A673 (cell line): ENCODE results near the gene MYLK. TPM values are rescaled to one million over a fixed set of nuclear protein-coding genes. Genes with fewer than 3 reads are reported as not detected.

ENCODE experiments used
- BruUV-seq: library from RNA; stranded (reverse); fragments of 400-500 nt; replicated peaks from 2 replicates; lab custom pipeline; 2021; lab: Mats Ljungman, UMichigan
- CTCF ChIA-PET: fragments of 300-600 bp; sonication (Branson Sonifier 250); formaldehyde crosslinking; loops from one replicate; lab custom pipeline; 2022; ENCODE audit warnings: antibody characterized with exemption; lab: Charles Lee
- POLR2A ChIA-PET: fragments of 300-600 bp; sonication (Branson Sonifier 250); formaldehyde crosslinking; loops from one replicate; lab custom pipeline; 2022; ENCODE audit warnings: antibody characterized with exemption; ENCODE audit not compliant: low non-redundant PET; lab: Charles Lee
- DNase-seq: peaks from one replicate; pipeline ENCODE4 v3.0.0-alpha.2; 2015; ENCODE audit warnings: low spot score
- H3K27ac ChIP-seq: fragments of 200-600 bp; sonication (generic); 2 replicates; pipeline ENCODE4 v1.5.1; 2016; ENCODE audit warnings: mixed run types, low read depth, mild to moderate bottlenecking, mixed read lengths, antibody characterized with exemption, low read length; ENCODE audit not compliant: poor library complexity, severe bottlenecking
- H3K27me3 ChIP-seq: fragments of 200-600 bp; sonication (generic); replicated peaks from 2 replicates; pipeline ENCODE4 v1.6.1; 2017; ENCODE audit warnings: mixed run types, low read depth, mild to moderate bottlenecking, mixed read lengths, antibody characterized with exemption, low read length; ENCODE audit not compliant: insufficient read depth, poor library complexity
- H3K36me3 ChIP-seq: fragments of 200-600 bp; sonication (generic); 2 replicates; pipeline ENCODE4 v1.6.1; 2016; ENCODE audit warnings: mixed run types, mild to moderate bottlenecking, mixed read lengths, antibody characterized with exemption, low read length; ENCODE audit not compliant: insufficient read depth, poor library complexity, severe bottlenecking
- H3K4me1 ChIP-seq: fragments of 200-600 bp; sonication (generic); 2 replicates; pipeline ENCODE4 v1.6.1; 2017; ENCODE audit warnings: mixed run types, mild to moderate bottlenecking, mixed read lengths, antibody characterized with exemption, low read length; ENCODE audit not compliant: insufficient read depth, poor library complexity, severe bottlenecking
- H3K4me3 ChIP-seq: fragments of 200-600 bp; sonication (generic); 2 replicates; pipeline ENCODE4 v1.5.1; 2016; ENCODE audit warnings: low read depth, mixed run types, mild to moderate bottlenecking, mixed read lengths, low read length; ENCODE audit not compliant: poor library complexity, severe bottlenecking
- H3K9me3 ChIP-seq: fragments of 200-600 bp; sonication (generic); 2 replicates; pipeline ENCODE4 v1.6.1; 2016; ENCODE audit warnings: mixed run types, low read depth, mild to moderate bottlenecking, mixed read lengths, antibody characterized with exemption, low read length; ENCODE audit not compliant: poor library complexity, severe bottlenecking
- EZH2 ChIP-seq: fragments of 200-600 bp; sonication (generic); IDR thresholded peaks from 2 replicates; pipeline ENCODE4 v1.6.1; 2017; ENCODE audit warnings: borderline replicate concordance, low read depth, mild to moderate bottlenecking, mixed read lengths, antibody characterized with exemption, low read length; ENCODE audit not compliant: poor library complexity, severe bottlenecking
- intact Hi-C: fragments of 100-400 bp; cut with micrococcal nuclease; formaldehyde crosslinking; loops from one replicate; pipeline ENCODE4 v1.10.0; 2022; ENCODE audit not compliant: unreplicated experiment
- total RNA-seq: library from RNA; stranded (reverse); gene quantifications from 2 replicates; pipeline ENCODE4 v1.2.3, GENCODE V29; 2021
- TF ChIP-seq, protein P1 (sequence below): fragments of 300-800, 200-600 bp; sonication (generic); conservative IDR thresholded peaks from 2 replicates; pipeline ENCODE4 v1.5.1; 2017; ENCODE audit warnings: low read depth, mild to moderate bottlenecking, antibody characterized with exemption, low read length, moderate library complexity, mixed read lengths

Gene MYLK
- total RNA-seq, 1 experiment from 2014 or later, result 3.9 TPM

- TF ChIP-seq, protein P1, sequence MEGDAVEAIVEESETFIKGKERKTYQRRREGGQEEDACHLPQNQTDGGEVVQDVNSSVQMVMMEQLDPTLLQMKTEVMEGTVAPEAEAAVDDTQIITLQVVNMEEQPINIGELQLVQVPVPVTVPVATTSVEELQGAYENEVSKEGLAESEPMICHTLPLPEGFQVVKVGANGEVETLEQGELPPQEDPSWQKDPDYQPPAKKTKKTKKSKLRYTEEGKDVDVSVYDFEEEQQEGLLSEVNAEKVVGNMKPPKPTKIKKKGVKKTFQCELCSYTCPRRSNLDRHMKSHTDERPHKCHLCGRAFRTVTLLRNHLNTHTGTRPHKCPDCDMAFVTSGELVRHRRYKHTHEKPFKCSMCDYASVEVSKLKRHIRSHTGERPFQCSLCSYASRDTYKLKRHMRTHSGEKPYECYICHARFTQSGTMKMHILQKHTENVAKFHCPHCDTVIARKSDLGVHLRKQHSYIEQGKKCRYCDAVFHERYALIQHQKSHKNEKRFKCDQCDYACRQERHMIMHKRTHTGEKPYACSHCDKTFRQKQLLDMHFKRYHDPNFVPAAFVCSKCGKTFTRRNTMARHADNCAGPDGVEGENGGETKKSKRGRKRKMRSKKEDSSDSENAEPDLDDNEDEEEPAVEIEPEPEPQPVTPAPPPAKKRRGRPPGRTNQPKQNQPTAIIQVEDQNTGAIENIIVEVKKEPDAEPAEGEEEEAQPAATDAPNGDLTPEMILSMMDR, result no peak
- TF ChIP-seq EZH2, result no peak
- ChIA-PET CTCF (interaction anchor here (1.4 kb wide), 1 partner anchor 56 kb away, joined by 4 read pairs; no protein-coding TSS in a partner anchor), POLR2A (interaction anchor here (0.6 kb wide), 1 partner anchor 1502 kb away, joined by 5 read pairs; no protein-coding TSS in a partner anchor)
- Histone ChIP-seq H3K27me3 (no peaks in the 10 kb centered on the region), H3K36me3 (peaks cover 9% of the 10 kb centered on the region), H3K27ac (peak overlapping the region; percentile 95), H3K4me1 (peaks cover 21% of the 10 kb centered on the region), H3K4me3 (peak overlapping the region; percentile 90), H3K9me3 (peaks cover 16% of the 10 kb centered on the region)
- DNase-seq, result peak; percentile 98
- no TSS peak for BruUV-seq
- intact Hi-C loops, result no loop called here
These were observed 298.0 kb downstream of the MYLK start for GRCh38 chr3:123586131-123586530.

DNA sequence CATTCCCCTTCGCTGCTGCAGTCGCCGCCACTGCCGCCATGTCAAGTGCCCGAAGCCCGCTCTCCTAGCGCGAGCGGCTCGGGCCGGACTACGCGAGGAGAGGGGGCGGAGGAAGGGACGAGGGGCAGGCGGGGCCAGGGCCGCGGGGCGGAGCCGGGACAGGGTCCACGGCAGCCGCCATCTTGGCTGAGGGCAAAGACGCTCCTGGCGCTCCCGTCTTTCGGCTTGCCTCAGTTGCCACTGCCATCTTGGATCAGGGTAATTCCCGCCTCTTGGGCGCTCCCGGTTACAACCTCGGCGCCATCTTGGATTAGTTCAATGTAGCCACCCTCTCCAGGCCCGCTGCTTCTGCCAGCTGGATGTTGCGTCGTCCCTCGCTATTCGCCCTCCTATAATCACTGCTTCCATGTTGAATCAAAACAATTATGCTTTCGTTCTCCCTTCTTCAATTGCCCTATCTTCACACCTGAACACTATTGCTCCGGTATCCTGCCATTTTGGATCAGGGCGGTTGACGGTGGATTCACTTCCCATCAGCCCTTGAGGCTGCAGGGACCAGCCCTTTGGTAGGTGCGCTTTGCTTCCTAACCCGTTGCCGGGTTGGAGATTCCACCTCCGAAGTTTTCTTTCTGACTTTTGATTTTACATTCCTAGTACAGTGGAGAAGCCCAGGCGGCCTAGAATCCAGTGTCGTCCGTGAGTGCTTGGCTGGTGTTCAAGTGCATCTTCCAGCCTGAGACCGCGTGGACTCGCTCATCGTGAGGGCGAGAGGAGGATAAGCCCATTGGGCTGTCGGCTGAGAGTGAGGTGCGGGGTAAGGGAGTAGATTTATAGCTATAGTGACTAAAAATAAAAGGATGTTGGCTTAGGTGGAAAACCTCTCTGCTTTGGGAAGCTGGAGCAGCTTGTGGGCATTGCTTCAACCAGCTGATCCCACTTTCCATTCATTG is 298.9 kb downstream of the MYLK start, which contains the start of gene HACD2:
TSS of gene HACD2 (minus strand) at position 66 of the 950 bp plus-strand sequence. CDS start at position 40, 26 bp downstream.
- Histone ChIP-seq H3K27ac (peak within 1 kb of the TSS; percentile 95), H3K27me3 (no peaks in the 10 kb centered on the region), H3K4me3 (peak within 1 kb of the TSS; percentile 90), H3K9me3 (peaks cover 8% of the 10 kb centered on the region), H3K4me1 (peaks cover 21% of the 10 kb centered on the region), H3K36me3 (peaks cover 12% of the 10 kb centered on the region)
- ChIA-PET POLR2A (interaction anchor here (0.7 kb wide), 1 partner anchor 1130 kb away, joined by 3 read pairs; no protein-coding TSS in a partner anchor), CTCF (interaction anchor here (0.6 to 1.4 kb wide), 2 partner anchors 9 to 57 kb away, joined by 3 to 4 read pairs; no protein-coding TSS in a partner anchor)
- DNase-seq, result peak; percentile 98
- BruUV-seq, result no TSS peak
- intact Hi-C loops, result no loop called here
- no peak for TF ChIP-seq EZH2
- TF ChIP-seq, protein P1, result no peak

GRCh38 chr3:123584284-123584987 is 299.7 kb downstream of the MYLK start:
- no peaks in the 10 kb centered on the region for H3K9me3 ChIP-seq
- H3K27me3 ChIP-seq, result no peaks in the 10 kb centered on the region
- H3K4me3 ChIP-seq, result peak overlapping the region; percentile 90
- no TSS peak for BruUV-seq
- POLR2A ChIA-PET, result interaction anchor here (0.7 kb wide), 1 partner anchor 1130 kb away, joined by 3 read pairs; no protein-coding TSS in a partner anchor
- TF ChIP-seq EZH2, result no peak
- TF ChIP-seq, protein P1, result no peak
- H3K4me1 ChIP-seq, result peaks cover 21% of the 10 kb centered on the region
- peaks cover 20% of the 10 kb centered on the region for H3K36me3 ChIP-seq
- CTCF ChIA-PET, result interaction anchor here (0.6 kb wide), 1 partner anchor 8 kb away, joined by 3 read pairs; no protein-coding TSS in a partner anchor
- peak; percentile 10 for DNase-seq
- intact Hi-C loops, result no loop called here
- peak overlapping the region; percentile 95 for H3K27ac ChIP-seq
